Thyroid gland (tissue), 4 donors: ENCODE measurements around the gene NFU1.

Experiments
- POLR2A ChIP-seq, 2 donors: fragments of 450-650 bp; IDR thresholded peaks; one replicate each; pipeline ENCODE4 v1.6.1; 2017; ENCODE audit warnings: antibody characterized with exemption in 2 of 2, mild to moderate bottlenecking in 2 of 2, moderate library complexity in 1 of 2
- TF ChIP-seq, protein P1 (sequence below), 6 experiments: fragments of 200-600 bp in 3 of 6; fragments of 450-650 bp in 3 of 6; sonication (generic) in 3 of 6; IDR thresholded peaks; one replicate each; pipeline ENCODE4 v1.5.1; 2016 to 2019; ENCODE audit warnings: antibody characterized with exemption in 6 of 6, mild to moderate bottlenecking in 2 of 6, inconsistent platforms in 1 of 6, moderate library complexity in 1 of 6

DNA sequence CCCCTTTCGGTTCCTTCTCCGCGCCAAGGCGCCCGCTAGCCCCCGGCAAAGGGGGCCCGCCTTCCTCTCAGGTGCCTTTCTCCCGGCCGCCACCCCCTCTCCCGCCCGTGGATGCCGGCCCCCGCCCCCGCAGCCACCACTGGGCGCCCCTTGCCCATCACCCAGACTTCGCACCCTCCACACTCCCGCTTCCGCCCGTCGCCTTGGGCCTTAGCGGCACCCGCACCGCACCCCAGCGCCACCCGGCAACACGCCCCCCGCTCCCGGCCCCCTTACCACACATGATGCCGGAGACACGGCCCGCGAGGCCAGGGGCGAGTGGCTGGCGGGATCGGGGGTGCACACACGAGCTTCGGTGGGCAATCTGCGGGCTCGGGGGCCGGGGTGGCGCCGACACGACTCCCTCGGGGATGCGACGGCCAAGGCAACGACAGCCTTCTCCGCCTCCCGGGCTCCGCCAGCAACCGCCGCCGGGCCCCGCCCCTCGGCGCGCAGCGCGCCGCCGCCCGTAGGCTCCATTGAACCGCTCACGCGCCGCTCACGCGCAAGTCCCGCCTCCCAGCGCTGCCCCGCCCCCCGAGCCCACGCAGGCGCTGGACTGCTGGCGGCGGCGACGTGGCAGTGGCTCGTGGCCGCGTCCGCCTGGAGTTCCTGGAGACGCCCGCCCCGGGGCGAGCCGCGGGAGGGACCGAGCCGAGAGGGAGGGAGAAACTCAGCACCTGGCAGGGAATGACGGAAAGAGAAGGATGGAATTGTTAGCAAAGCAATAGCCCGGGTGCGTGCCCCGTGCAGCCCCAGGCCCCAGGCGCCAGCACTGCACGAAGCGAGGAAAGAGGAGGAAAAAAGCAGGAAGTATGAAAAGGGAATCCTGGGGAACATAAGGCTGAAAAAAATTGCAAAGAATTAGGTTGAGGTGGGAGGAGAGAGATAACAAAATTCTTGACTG is 50.2 kb downstream of the NFU1 start, which contains the start of gene GFPT1:
- TF ChIP-seq, protein P1, sequence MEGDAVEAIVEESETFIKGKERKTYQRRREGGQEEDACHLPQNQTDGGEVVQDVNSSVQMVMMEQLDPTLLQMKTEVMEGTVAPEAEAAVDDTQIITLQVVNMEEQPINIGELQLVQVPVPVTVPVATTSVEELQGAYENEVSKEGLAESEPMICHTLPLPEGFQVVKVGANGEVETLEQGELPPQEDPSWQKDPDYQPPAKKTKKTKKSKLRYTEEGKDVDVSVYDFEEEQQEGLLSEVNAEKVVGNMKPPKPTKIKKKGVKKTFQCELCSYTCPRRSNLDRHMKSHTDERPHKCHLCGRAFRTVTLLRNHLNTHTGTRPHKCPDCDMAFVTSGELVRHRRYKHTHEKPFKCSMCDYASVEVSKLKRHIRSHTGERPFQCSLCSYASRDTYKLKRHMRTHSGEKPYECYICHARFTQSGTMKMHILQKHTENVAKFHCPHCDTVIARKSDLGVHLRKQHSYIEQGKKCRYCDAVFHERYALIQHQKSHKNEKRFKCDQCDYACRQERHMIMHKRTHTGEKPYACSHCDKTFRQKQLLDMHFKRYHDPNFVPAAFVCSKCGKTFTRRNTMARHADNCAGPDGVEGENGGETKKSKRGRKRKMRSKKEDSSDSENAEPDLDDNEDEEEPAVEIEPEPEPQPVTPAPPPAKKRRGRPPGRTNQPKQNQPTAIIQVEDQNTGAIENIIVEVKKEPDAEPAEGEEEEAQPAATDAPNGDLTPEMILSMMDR (IDR thresholded peaks at IDR 0.05) = peak in 1 of 6 experiments; percentile 2
- TF ChIP-seq POLR2A (IDR thresholded peaks at IDR 0.05) = peak; percentile 37 to 94
